Measurements from ENCODE around the gene PLXNA2. TPM values are rescaled to one million over a fixed set of nuclear protein-coding genes. Genes with fewer than 3 reads are reported as not detected.

Gene PLXNA2
- polyA plus RNA-seq, 1 of the 3 experiments (the other 2 are of a cell fraction) = 8.5 TPM

- no peak overlapping the region for H3K4me3 ChIP-seq (ENCODE audit: low read depth in 2 of 2, low read length in 1 of 2)
- CTCF ChIA-PET = interaction anchor here (0.6 to 19.9 kb wide), 7 partner anchors 10 to 302 kb away, joined by 3 to 579 read pairs (median 5); partner anchors contain the start of gene PLXNA2
- H3K79me2 ChIP-seq (ENCODE audit: insufficient read depth) = peaks cover 100% of the 10 kb centered on the region
- peaks cover 10 to 28% of the 10 kb centered on the region in 2 experiments for H3K36me3 ChIP-seq (replicated peaks in 1 of 2; ENCODE audit: control insufficient read depth in 1 of 2, insufficient read depth in 2 of 2, low read length in 1 of 2)
- H3K4me2 ChIP-seq = 0 out of 2 replicates have a peak overlapping the region, but pooled peaks have one; percentile 49
- no peak overlapping the region for H2AFZ ChIP-seq (ENCODE audit: low read depth)
- peaks cover 33 to 55% of the 10 kb centered on the region in 2 experiments for H3K4me1 ChIP-seq (ENCODE audit: control insufficient read depth in 1 of 2, insufficient read depth in 2 of 2, low read depth in 1 of 2, low read length in 1 of 2)
- TF ChIP-seq SMC3 (IDR thresholded peaks at IDR 0.05; ENCODE audit: low read depth, low read length) (no peak), MEF2A (IDR thresholded peaks at IDR 0.05; ENCODE audit: borderline replicate concordance, low read depth) (no peak)
- H3K27me3 ChIP-seq (ENCODE audit: insufficient read depth) = no peaks in the 10 kb centered on the region
- POLR2A ChIA-PET = no interaction called here
- 94% methylated on average over 5 of the region's 5 CpGs for WGBS (ENCODE audit: low lambda C conversion rate)
- peaks cover 17% of the 10 kb centered on the region for H3F3A ChIP-seq (replicated peaks; ENCODE audit: insufficient read depth)
- no peak overlapping the region for H3K9ac ChIP-seq
- no peak for DNase-seq
- H3K9me2 ChIP-seq = no peaks in the 10 kb centered on the region
- H4K20me1 ChIP-seq (ENCODE audit: insufficient read depth) = no peaks in the 10 kb centered on the region; the same call in 1 of the 2 replicates
- H3K27ac ChIP-seq (ENCODE audit: low read depth in 2 of 2, low read length in 1 of 2) = 0 out of 4 replicates have a peak overlapping the region, but pooled peaks of 1 of the 2 experiments have one; percentile 1
- no peaks in the 10 kb centered on the region for H3K9me3 ChIP-seq
Observed at GRCh38 chr1:208234721-208235120, 9.5 kb downstream of the PLXNA2 start.

- ChIA-PET POLR2A (no interaction called here), CTCF (interaction anchor here (0.9 to 19.9 kb wide), 9 partner anchors 8 to 303 kb away, joined by 3 to 579 read pairs (median 5); partner anchors contain the start of gene PLXNA2)
- H3K4me1 ChIP-seq (ENCODE audit: control insufficient read depth in 1 of 2, insufficient read depth in 2 of 2, low read depth in 1 of 2, low read length in 1 of 2) = peaks cover 33 to 49% of the 10 kb centered on the region in 2 experiments
- peaks cover 17% of the 10 kb centered on the region for H3F3A ChIP-seq (replicated peaks; ENCODE audit: insufficient read depth)
- H3K9me2 ChIP-seq = no peaks in the 10 kb centered on the region
- H4K20me1 ChIP-seq (ENCODE audit: insufficient read depth) = no peaks in the 10 kb centered on the region; the same call in 1 of the 2 replicates
- TF ChIP-seq RXRA (IDR thresholded peaks at IDR 0.05; ENCODE audit: borderline replicate concordance, low read depth) (no peak), RFX5 (IDR thresholded peaks at IDR 0.05; ENCODE audit: low read length) (no peak), SIN3A (IDR thresholded peaks at IDR 0.05; ENCODE audit: borderline replicate concordance, low read depth, low read length) (no peak), REST (IDR thresholded peaks at IDR 0.05; ENCODE audit: low read depth, low read length) (no peak), CHD2 (IDR thresholded peaks at IDR 0.05; ENCODE audit: low read length, partially characterized antibody) (no peak), FOSL2 (IDR thresholded peaks at IDR 0.05; ENCODE audit: borderline replicate concordance, low read depth) (no peak), FOXM1 (IDR thresholded peaks at IDR 0.05; ENCODE audit: low read depth) (no peak), PBX3 (IDR thresholded peaks at IDR 0.05) (no peak), IRF3 (IDR thresholded peaks at IDR 0.05; ENCODE audit: low read depth, low read length) (no peak), RCOR1 (IDR thresholded peaks at IDR 0.05; ENCODE audit: low read length) (no peak), TAF1 (IDR thresholded peaks at IDR 0.05; ENCODE audit: borderline replicate concordance, low read depth, low read length) (no peak)
- H3K9ac ChIP-seq = no peak overlapping the region
- H3K27ac ChIP-seq (ENCODE audit: low read depth in 2 of 2, low read length in 1 of 2) = peak overlapping the region in 1 of 2 experiments; percentile 67; a peak in 1 of 4 replicates
- H3K79me2 ChIP-seq (ENCODE audit: insufficient read depth) = peaks cover 100% of the 10 kb centered on the region
- WGBS (ENCODE audit: low lambda C conversion rate) = 76% methylated on average over 3 of the region's 3 CpGs
- DNase-seq = no peak
- no peaks in the 10 kb centered on the region for H3K27me3 ChIP-seq (ENCODE audit: insufficient read depth)
- H3K4me2 ChIP-seq = peak overlapping the region; percentile 22; the same call in 1 of the 2 replicates
- no peak overlapping the region for H2AFZ ChIP-seq (ENCODE audit: low read depth)
- H3K9me3 ChIP-seq = no peaks in the 10 kb centered on the region
- no peak overlapping the region for H3K4me3 ChIP-seq (ENCODE audit: low read depth in 2 of 2, low read length in 1 of 2)
- peaks cover 17 to 34% of the 10 kb centered on the region in 2 experiments for H3K36me3 ChIP-seq (replicated peaks in 1 of 2; ENCODE audit: control insufficient read depth in 1 of 2, insufficient read depth in 2 of 2, low read length in 1 of 2)
Observed at GRCh38 chr1:208233978-208234377, 10.2 kb downstream of the PLXNA2 start.

All from SK-N-SH (cell line).